ENCODE data around the gene LALBA.
"Not testable (repeated sequence)": the region's sequence is repeated elsewhere in the genome, so short reads cannot be mapped to it uniquely, and the experiment has no call there.

The LALBA gene

DNA sequence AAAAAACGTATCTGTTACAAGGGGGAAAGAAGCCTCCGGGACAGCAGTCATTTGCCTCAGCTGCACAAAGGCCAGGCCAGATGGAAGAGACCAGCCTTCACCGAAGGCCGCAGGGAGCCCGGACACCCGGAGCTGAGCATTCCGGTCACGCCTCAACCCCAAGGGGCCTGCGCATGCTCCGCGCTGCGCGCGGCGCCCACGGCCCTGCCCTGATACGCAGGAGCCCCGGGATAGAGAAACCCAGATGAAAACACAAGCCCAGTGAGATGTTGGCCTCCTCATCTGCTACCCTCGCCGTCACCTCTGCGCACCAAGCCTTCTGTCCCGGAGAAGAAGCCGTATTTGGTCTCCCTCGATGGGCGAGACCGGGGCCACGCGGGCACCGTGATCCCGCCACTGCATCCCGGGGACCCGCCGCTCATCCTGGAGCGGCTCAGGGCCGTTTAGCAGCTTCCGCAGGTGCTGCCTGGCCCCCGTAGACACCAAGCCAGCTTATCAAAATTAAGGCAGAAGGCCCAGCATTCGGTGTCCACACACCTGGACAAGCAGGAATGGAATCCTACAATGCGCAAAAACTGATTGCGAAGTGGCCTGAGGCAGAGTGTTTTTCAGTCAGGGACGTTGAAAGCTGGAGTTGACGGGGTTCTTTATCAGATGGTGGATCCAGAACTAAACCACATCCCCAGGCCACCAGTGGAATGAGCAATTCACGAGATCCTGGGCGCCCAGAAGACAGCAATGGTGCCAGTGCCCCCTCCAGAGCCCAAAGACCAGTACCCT lies 41.8 kb downstream of the LALBA start:
- DNase-seq, result no peak

DNA sequence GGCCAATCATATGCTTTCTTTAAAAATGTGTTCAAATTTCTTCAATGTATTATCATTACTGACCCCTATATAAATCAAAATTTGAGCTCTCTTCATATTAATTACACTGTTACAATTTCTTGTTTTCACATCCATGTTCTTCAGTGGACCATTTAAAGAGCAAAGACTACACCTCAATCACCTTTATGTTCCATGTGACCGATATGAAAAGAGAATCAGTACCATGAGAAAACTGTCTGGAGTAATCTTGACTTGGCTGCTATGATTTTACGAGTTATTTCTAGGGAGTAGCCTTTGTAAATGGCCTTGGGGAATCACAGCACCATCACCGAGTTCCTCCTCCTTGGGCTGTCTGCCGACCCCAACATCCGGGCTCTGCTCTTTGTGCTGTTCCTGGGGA lies 44.5 kb downstream of the LALBA start, which contains the start of gene OR8S1:
Gene OR8S1 (plus strand): TSS at position 301 of the 400 bp plus-strand sequence. CDS start 0 bp downstream, at position 301.
- DNase-seq, result no peak

DNA sequence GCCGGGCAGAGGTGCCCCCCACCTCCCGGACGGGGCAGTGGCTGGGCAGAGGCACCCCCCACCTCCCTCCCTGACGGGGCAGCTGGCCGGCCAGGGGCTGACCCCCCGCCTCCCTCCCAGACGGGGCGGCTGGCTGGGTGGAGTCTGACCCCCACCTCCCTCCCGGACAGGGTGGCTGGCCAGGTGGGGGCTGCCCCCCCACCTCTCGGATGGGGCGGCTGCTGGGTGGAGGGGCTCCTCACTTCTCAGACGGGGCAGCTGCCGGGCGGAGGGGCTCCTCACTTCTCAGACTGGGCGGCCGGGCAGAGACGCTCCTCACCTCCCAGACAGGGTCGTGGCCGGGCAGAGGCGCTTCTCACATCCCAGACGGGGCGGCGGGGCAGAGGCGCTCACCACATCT lies 49.5 kb downstream of the LALBA start:
- not testable (repeated sequence) for DNase-seq

Data from OCI-M1 (cell line).